ENCODE measurements around the gene TIMM21. TPM values are rescaled to one million over a fixed set of nuclear protein-coding genes. Genes with fewer than 3 reads are reported as not detected.

Gene TIMM21
- total RNA-seq, 2 donors from 2014 or later, result 3.9 to 23.1 TPM

- Histone ChIP-seq H3K4me3 (no peak overlapping the region), H3K27me3 (no peaks in the 10 kb centered on the region), H3K36me3 (replicated peaks in 1 of 2; ENCODE audit: insufficient read depth in 1 of 2, low read depth in 2 of 2) (no peaks in the 10 kb centered on the region), H3K4me1 (peaks cover 10% of the 10 kb centered on the region), H3K27ac (no peak overlapping the region), H3K9me3 (no peaks in the 10 kb centered on the region)
- DNase-seq (no peak), ATAC-seq (no peak)
- no peak for TF ChIP-seq CTCF (IDR thresholded peaks at IDR 0.05)
- no peak for TF ChIP-seq POLR2A (IDR thresholded peaks at IDR 0.05)
- intact Hi-C loops (cut with DNase I), result loop anchor here (10.0 kb wide), 1 partner anchor 85 kb away; no protein-coding TSS in a partner anchor
- WGBS, 2 donors, result 62 to 75% methylated on average over 4 of the region's 4 CpGs
Measured at GRCh38 chr18:74190086-74190485, 41.8 kb downstream of the TIMM21 start.

- Histone ChIP-seq H3K4me1 (peaks cover 8% of the 10 kb centered on the region), H3K36me3 (replicated peaks in 1 of 2; ENCODE audit: insufficient read depth in 1 of 2, low read depth in 2 of 2) (no peaks in the 10 kb centered on the region), H3K4me3 (no peak overlapping the region), H3K27me3 (no peaks in the 10 kb centered on the region), H3K9me3 (no peaks in the 10 kb centered on the region), H3K27ac (no peak overlapping the region)
- TF ChIP-seq CTCF (IDR thresholded peaks at IDR 0.05) (no peak), POLR2A (IDR thresholded peaks at IDR 0.05) (no peak)
- 67 to 72% methylated on average over 14 of the region's 14 CpGs for WGBS, 2 donors
- DNase-seq (no peak), ATAC-seq (no peak)
- intact Hi-C loops (cut with DNase I), result loop anchor here (10.0 kb wide), 1 partner anchor 83 kb away; no protein-coding TSS in a partner anchor
Measured at GRCh38 chr18:74191577-74191976, 43.3 kb downstream of the TIMM21 start.

GRCh38 chr18:74194691-74195090 lies 46.4 kb downstream of the TIMM21 start:
- no peak for ATAC-seq

GRCh38 chr18:74196220-74197119 lies 48.1 kb downstream of the TIMM21 start:
- Histone ChIP-seq H3K9me3 (no peaks in the 10 kb centered on the region), H3K27me3 (no peaks in the 10 kb centered on the region), H3K4me1 (peaks cover 27% of the 10 kb centered on the region), H3K36me3 (replicated peaks in 1 of 2; ENCODE audit: insufficient read depth in 1 of 2, low read depth in 2 of 2) (no peaks in the 10 kb centered on the region), H3K27ac (peak overlapping the region in 3 of 4 donors; percentile 53 to 69 (median 65)), H3K4me3 (no peak overlapping the region)
- peak; percentile 56 to 97 (median 91) for TF ChIP-seq CTCF (IDR thresholded peaks at IDR 0.05)
- TF ChIP-seq POLR2A (IDR thresholded peaks at IDR 0.05), result no peak
- ATAC-seq, result peak; percentile 91
- intact Hi-C loops (cut with DNase I), result loop anchor here (2.0 to 10.0 kb wide), 2 partner anchors 78 to 146 kb away; no protein-coding TSS in a partner anchor
- 2 to 3% methylated on average over 9 of the region's 9 CpGs for WGBS, 2 donors
- DNase-seq, result peak; percentile 51 to 74 (median 62)

More at GRCh38 chr18:74194691-74195090, 46.4 kb downstream of the TIMM21 start:
- Histone ChIP-seq H3K4me1 (peaks cover 27% of the 10 kb centered on the region), H3K27ac (no peak overlapping the region), H3K36me3 (replicated peaks in 1 of 2; ENCODE audit: insufficient read depth in 1 of 2, low read depth in 2 of 2) (no peaks in the 10 kb centered on the region), H3K4me3 (no peak overlapping the region), H3K27me3 (no peaks in the 10 kb centered on the region), H3K9me3 (no peaks in the 10 kb centered on the region)
- no peak for TF ChIP-seq POLR2A (IDR thresholded peaks at IDR 0.05)
- no peak for TF ChIP-seq CTCF (IDR thresholded peaks at IDR 0.05)
- no peak for DNase-seq
- 53 to 57% methylated on average over 3 of the region's 3 CpGs for WGBS, 2 donors
- intact Hi-C loops (cut with DNase I), result loop anchor here (10.0 kb wide), 1 partner anchor 80 kb away; no protein-coding TSS in a partner anchor

All from body of pancreas (tissue), 4 donors.